Transverse colon (tissue), 4 donors: Measurements from ENCODE around the gene MORC2. TPM values are rescaled to one million over a fixed set of nuclear protein-coding genes. Genes with fewer than 3 reads are reported as not detected.

Experiments
- DNase-seq: peaks from one replicate; pipeline ENCODE4 v3.0.0-alpha.2; 2019
- H3K27ac ChIP-seq, 4 donors: fragments of 200-600 bp; sonication (generic); 2 replicates each; pipeline ENCODE4 v1.5.1; 2016 to 2018; ENCODE audit warnings: inconsistent platforms in 4 of 4
- H3K27me3 ChIP-seq: fragments of 200-600 bp; sonication (generic); 2 replicates; pipeline ENCODE4 v1.5.1; 2017; ENCODE audit warnings: inconsistent platforms
- H3K36me3 ChIP-seq, 4 donors: fragments of 200-600 bp; sonication (generic); 2 replicates each; pipeline ENCODE4 v1.5.1; 2017 to 2019; ENCODE audit warnings: inconsistent platforms in 4 of 4
- H3K4me1 ChIP-seq, 4 donors: fragments of 200-600 bp; sonication (generic); 2 replicates each; pipeline ENCODE4 v1.5.1; 2017 to 2020; ENCODE audit warnings: inconsistent platforms in 4 of 4
- H3K4me3 ChIP-seq, 4 donors: fragments of 200-600 bp; sonication (generic); 1 replicate in 1 of 4; 2 replicates in 3 of 4; pipeline versions ENCODE4 v1.5.1 to v1.6.1; 2017 to 2019; ENCODE audit warnings: inconsistent platforms in 4 of 4
- H3K9me3 ChIP-seq, 2 donors: fragments of 200-600 bp; sonication (generic); 2 replicates each; pipeline ENCODE4 v1.5.1; 2017 to 2019; ENCODE audit warnings: inconsistent platforms in 2 of 2
- EP300 ChIP-seq: sonication (generic); formaldehyde crosslinking; IDR thresholded peaks from one replicate; pipeline ENCODE4 v1.6.1; 2017; ENCODE audit warnings: antibody characterized with exemption, low read depth
- POLR2A ChIP-seq: fragments of 450-650 bp; IDR thresholded peaks from one replicate; pipeline ENCODE4 v1.6.1; 2016; ENCODE audit warnings: antibody characterized with exemption, mild to moderate bottlenecking, moderate library complexity
- POLR2AphosphoS5 ChIP-seq, 3 donors: sonication (generic); formaldehyde crosslinking; IDR thresholded peaks; one replicate each; pipeline ENCODE4 v1.6.1; 2016; ENCODE audit warnings: antibody characterized with exemption in 3 of 3
- WGBS, 2 donors: methylation state at CpG; one replicate each; pipeline ENCODE4 v1.1.5; 2018; ENCODE audit warnings: low coverage in 1 of 2; 5-methylcytosine and 5-hydroxymethylcytosine counted together
- in situ Hi-C, 4 donors: fragments of 200-750 bp; cut with MboI; loops; one replicate each; pipeline versions ENCODE4 v1.15.0 to v1.15.1; 2017; ENCODE audit warnings: low sequenced_read_pairs in 3 of 4, low pct_ligation_motif_present in 1 of 4, low pct_unique_long_range_greater_than_20kb in 1 of 4
- intact Hi-C: fragments of 100-400 bp; cut with DNase I; formaldehyde crosslinking; loops from one replicate; pipeline ENCODE4 v1.15.1; 2023; ENCODE audit warnings: low total_unique reads
- total RNA-seq, 4 donors: library from RNA; depleted of rRNA; stranded (reverse); fragments of >200 nt; gene quantifications; one replicate each; pipeline ENCODE4 v1.1.0, GENCODE V29; 2016
- TF ChIP-seq, protein P1 (sequence below), 5 experiments: fragments of 200-600 bp in 3 of 5; fragments of 450-650 bp in 2 of 5; sonication (generic) in 3 of 5; IDR thresholded peaks; 1 replicate in 2 of 5; 2 replicates in 3 of 5; pipeline ENCODE4 v1.5.1; 2016 to 2017; ENCODE audit warnings: antibody characterized with exemption in 5 of 5, inconsistent platforms in 3 of 5, mild to moderate bottlenecking in 2 of 5, moderate library complexity in 1 of 5

MORC2 gene
- total RNA-seq, 4 donors from 2014 or later, result 11.9 to 23.9 (median 19.1) TPM

DNA sequence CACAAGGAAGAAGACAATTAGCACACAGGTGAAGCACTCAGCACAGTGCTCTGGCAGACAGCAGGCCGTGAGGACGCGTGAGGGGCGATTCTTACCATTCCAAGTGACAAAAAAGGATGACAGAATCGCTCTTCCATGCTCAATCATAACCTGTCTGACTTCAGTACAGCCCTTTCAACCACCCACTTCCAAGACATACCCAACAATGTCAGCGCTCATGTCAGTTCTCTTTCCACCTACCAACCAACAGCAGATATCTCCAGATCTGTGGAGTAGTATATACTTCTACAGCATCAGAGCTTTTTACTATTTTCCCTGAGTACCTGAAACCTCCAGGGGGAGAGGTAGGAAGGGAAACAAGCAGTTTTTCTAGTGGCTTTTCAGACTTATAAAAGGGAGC lies 40.2 kb downstream of the MORC2 start:
- no peak overlapping the region for H3K4me3 ChIP-seq
- 95% methylated on average over 6 of the region's 6 CpGs; no CpG with 5 or more reads in 1 of the 2 donors for WGBS, 2 donors
- TF ChIP-seq, protein P1, sequence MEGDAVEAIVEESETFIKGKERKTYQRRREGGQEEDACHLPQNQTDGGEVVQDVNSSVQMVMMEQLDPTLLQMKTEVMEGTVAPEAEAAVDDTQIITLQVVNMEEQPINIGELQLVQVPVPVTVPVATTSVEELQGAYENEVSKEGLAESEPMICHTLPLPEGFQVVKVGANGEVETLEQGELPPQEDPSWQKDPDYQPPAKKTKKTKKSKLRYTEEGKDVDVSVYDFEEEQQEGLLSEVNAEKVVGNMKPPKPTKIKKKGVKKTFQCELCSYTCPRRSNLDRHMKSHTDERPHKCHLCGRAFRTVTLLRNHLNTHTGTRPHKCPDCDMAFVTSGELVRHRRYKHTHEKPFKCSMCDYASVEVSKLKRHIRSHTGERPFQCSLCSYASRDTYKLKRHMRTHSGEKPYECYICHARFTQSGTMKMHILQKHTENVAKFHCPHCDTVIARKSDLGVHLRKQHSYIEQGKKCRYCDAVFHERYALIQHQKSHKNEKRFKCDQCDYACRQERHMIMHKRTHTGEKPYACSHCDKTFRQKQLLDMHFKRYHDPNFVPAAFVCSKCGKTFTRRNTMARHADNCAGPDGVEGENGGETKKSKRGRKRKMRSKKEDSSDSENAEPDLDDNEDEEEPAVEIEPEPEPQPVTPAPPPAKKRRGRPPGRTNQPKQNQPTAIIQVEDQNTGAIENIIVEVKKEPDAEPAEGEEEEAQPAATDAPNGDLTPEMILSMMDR (IDR thresholded peaks at IDR 0.05), result no peak
- TF ChIP-seq EP300 (no peak), POLR2AphosphoS5 (IDR thresholded peaks at IDR 0.05) (no peak), POLR2A (no peak)
- in situ Hi-C loops, result no loop called here
- no peaks in the 10 kb centered on the region for H3K27me3 ChIP-seq
- DNase-seq, result no peak
- no peak overlapping the region for H3K27ac ChIP-seq
- H3K36me3 ChIP-seq, result peaks cover 0 to 35% (median 7%) of the 10 kb centered on the region in 4 donors
- intact Hi-C loops, result no loop called here
- H3K4me1 ChIP-seq, result no peaks in the 10 kb centered on the region
- H3K9me3 ChIP-seq, result no peaks in the 10 kb centered on the region

- Histone ChIP-seq H3K27ac (no peak overlapping the region), H3K9me3 (no peaks in the 10 kb centered on the region), H3K36me3 (peaks cover 0 to 29% (median 5%) of the 10 kb centered on the region in 4 donors), H3K27me3 (no peaks in the 10 kb centered on the region), H3K4me3 (no peak overlapping the region), H3K4me1 (no peaks in the 10 kb centered on the region)
- no peak for DNase-seq
- TF ChIP-seq EP300, result no peak
- TF ChIP-seq POLR2A, result no peak
- TF ChIP-seq POLR2AphosphoS5 (IDR thresholded peaks at IDR 0.05), result no peak
- TF ChIP-seq, protein P1 (IDR thresholded peaks at IDR 0.05), result no peak
- WGBS, 2 donors, result 80 to 91% methylated on average over 1 to 10 of the region's 10 CpGs
- intact Hi-C loops, result no loop called here
- in situ Hi-C loops, result no loop called here
These were observed 40.8 kb downstream of the MORC2 start for GRCh38 chr22:30927806-30928205.

DNA sequence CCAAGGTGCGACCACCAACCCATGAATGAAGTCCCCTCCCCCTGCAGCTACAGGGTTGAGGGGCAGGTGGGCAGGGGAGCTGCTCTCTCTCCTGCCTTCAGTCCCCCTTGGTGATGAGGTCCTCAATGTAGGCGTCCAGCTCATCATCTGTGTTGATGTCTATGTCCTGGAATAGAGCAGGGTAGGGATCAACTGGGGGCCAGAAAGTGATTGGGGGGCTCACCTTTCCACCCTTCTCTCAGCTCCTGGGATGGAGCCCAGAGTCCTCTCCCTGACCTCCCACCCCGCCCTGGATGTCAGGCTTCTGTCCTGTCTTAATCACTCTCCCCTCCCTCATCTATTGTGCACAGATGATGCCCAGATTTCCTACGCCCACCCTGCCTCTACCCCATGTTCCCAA lies 41.9 kb downstream of the MORC2 start:
- Histone ChIP-seq H3K36me3 (peaks cover 0 to 18% (median 0%) of the 10 kb centered on the region in 4 donors), H3K27me3 (no peaks in the 10 kb centered on the region), H3K27ac (no peak overlapping the region), H3K4me1 (no peaks in the 10 kb centered on the region), H3K9me3 (no peaks in the 10 kb centered on the region), H3K4me3 (no peak overlapping the region)
- intact Hi-C loops, result no loop called here
- WGBS, 2 donors, result 86 to 89% methylated on average over 1 to 4 of the region's 4 CpGs
- in situ Hi-C loops, result no loop called here
- DNase-seq, result no peak
- no peak for TF ChIP-seq POLR2AphosphoS5 (IDR thresholded peaks at IDR 0.05)
- TF ChIP-seq, protein P1 (IDR thresholded peaks at IDR 0.05), result no peak
- TF ChIP-seq EP300, result no peak
- no peak for TF ChIP-seq POLR2A

- no peak for DNase-seq
- TF ChIP-seq POLR2AphosphoS5 (IDR thresholded peaks at IDR 0.05) (no peak), EP300 (no peak), POLR2A (no peak)
- TF ChIP-seq, protein P1 (IDR thresholded peaks at IDR 0.05), result no peak
- in situ Hi-C loops, result no loop called here
- H3K4me1 ChIP-seq, result peaks cover 0 to 10% (median 5%) of the 10 kb centered on the region in 4 donors
- 89% methylated on average over 5 of the region's 5 CpGs; no CpG with 5 or more reads in 1 of the 2 donors for WGBS, 2 donors
- H3K36me3 ChIP-seq, result peaks cover 0 to 12% (median 0%) of the 10 kb centered on the region in 4 donors
- H3K4me3 ChIP-seq, result no peak overlapping the region
- no peaks in the 10 kb centered on the region for H3K9me3 ChIP-seq
- H3K27ac ChIP-seq, result no peak overlapping the region
- no peaks in the 10 kb centered on the region for H3K27me3 ChIP-seq
- intact Hi-C loops, result no loop called here
These were observed 42.9 kb downstream of the MORC2 start for GRCh38 chr22:30925667-30926066.
